HEK293 (cell line): ENCODE results near the gene DNAJC5.

Experiments
- CTCF ChIA-PET: fragments of 350-600 bp; formaldehyde crosslinking; extraction: SDS; loops from one replicate; lab custom pipeline; 2021; ENCODE audit warnings: antibody characterized with exemption; lab: Yijun Ruan, JAX
- POLR2A ChIA-PET: fragments of 300-600 bp; formaldehyde crosslinking; extraction: SDS; loops from one replicate; lab custom pipeline; 2020; ENCODE audit warnings: antibody characterized with exemption, inconsistent platforms; lab: Yijun Ruan, JAX
- H3K27ac ChIP-seq: fragments of 200-500 bp; sonication (Bioruptor generic); 2 replicates; pipeline ENCODE4 v1.5.1; 2014; ENCODE audit warnings: low read depth, low read length, control low read depth, inconsistent platforms; ENCODE audit errors: extremely low read depth
- H3K36me3 ChIP-seq, 2 experiments: fragments of 200-500 bp in 1 of 2; sonication (Bioruptor generic) in 1 of 2; 1 replicate in 1 of 2; 2 replicates in 1 of 2; pipeline ENCODE4 v1.5.1; 2014 to 2017; ENCODE audit warnings: inconsistent platforms in 2 of 2, low read length in 2 of 2; ENCODE audit not compliant: control insufficient read depth in 2 of 2, insufficient read depth in 1 of 2
- H3K4me1 ChIP-seq: fragments of 200-500 bp; sonication (Bioruptor generic); 2 replicates; pipeline ENCODE4 v1.5.1; 2014; ENCODE audit warnings: mild to moderate bottlenecking, low read length, inconsistent platforms; ENCODE audit not compliant: control insufficient read depth, insufficient read depth
- H3K4me3 ChIP-seq: 2 replicates; pipeline ENCODE4 v1.5.1; 2011; ENCODE audit warnings: low read depth, mild to moderate bottlenecking, control low read depth, low read length, moderate library complexity
- H3K9me3 ChIP-seq: fragments of 200-500 bp; sonication (Bioruptor generic); 2 replicates; pipeline ENCODE4 v1.5.1; 2014; ENCODE audit warnings: low read depth, low read length, inconsistent platforms; ENCODE audit not compliant: control insufficient read depth, insufficient read depth
- BCL11A ChIP-seq: fragments of 450-650 bp; formaldehyde crosslinking; IDR thresholded peaks from 2 replicates; pipeline ENCODE4 v1.5.1; 2016; ENCODE audit warnings: low read depth, missing biosample characterization, missing genetic modification characterization
- EGR2 ChIP-seq: fragments of 450-650 bp; formaldehyde crosslinking; IDR thresholded peaks from 2 replicates; pipeline ENCODE4 v1.5.1; 2016; ENCODE audit warnings: low read depth, missing biosample characterization, missing genetic modification characterization
- GLIS1 ChIP-seq: fragments of 450-650 bp; formaldehyde crosslinking; IDR thresholded peaks from 2 replicates; pipeline ENCODE4 v1.5.1; 2016; ENCODE audit warnings: missing biosample characterization, missing genetic modification characterization
- GLIS2 ChIP-seq: fragments of 450-650 bp; formaldehyde crosslinking; IDR thresholded peaks from 2 replicates; pipeline ENCODE4 v1.5.1; 2016; ENCODE audit warnings: missing biosample characterization, missing genetic modification characterization
- KLF1 ChIP-seq: fragments of 450-650 bp; formaldehyde crosslinking; IDR thresholded peaks from 2 replicates; pipeline ENCODE4 v1.5.1; 2016; ENCODE audit warnings: missing biosample characterization, missing genetic modification characterization
- KLF17 ChIP-seq: fragments of 450-650 bp; formaldehyde crosslinking; IDR thresholded peaks from 2 replicates; pipeline ENCODE4 v1.5.1; 2016; ENCODE audit warnings: missing biosample characterization, missing genetic modification characterization
- KLF8 ChIP-seq: fragments of 450-650 bp; formaldehyde crosslinking; IDR thresholded peaks from 2 replicates; pipeline ENCODE4 v1.5.1; 2016; ENCODE audit warnings: missing biosample characterization, missing genetic modification characterization
- KLF9 ChIP-seq: fragments of 450-650 bp; formaldehyde crosslinking; IDR thresholded peaks from 2 replicates; pipeline ENCODE4 v1.5.1; 2016; ENCODE audit warnings: missing biosample characterization, missing genetic modification characterization, low read depth
- PBX3 ChIP-seq: sonication (generic); formaldehyde crosslinking; IDR thresholded peaks from 2 replicates; pipeline ENCODE4 v1.8.1; 2022; ENCODE audit warnings: mild to moderate bottlenecking, moderate library complexity, missing genetic modification reagents
- REST ChIP-seq: fragments of 450-650 bp; formaldehyde crosslinking; IDR thresholded peaks from 2 replicates; pipeline ENCODE4 v1.5.1; 2016; ENCODE audit warnings: missing biosample characterization, missing genetic modification characterization
- SCRT2 ChIP-seq: fragments of 450-650 bp; formaldehyde crosslinking; IDR thresholded peaks from 2 replicates; pipeline ENCODE4 v1.5.1; 2016; ENCODE audit warnings: missing biosample characterization, missing genetic modification characterization
- SP3 ChIP-seq: fragments of 450-650 bp; formaldehyde crosslinking; IDR thresholded peaks from 2 replicates; pipeline ENCODE4 v1.5.1; 2016; ENCODE audit warnings: missing biosample characterization, missing genetic modification characterization
- ZBTB17 ChIP-seq: fragments of 450-650 bp; formaldehyde crosslinking; IDR thresholded peaks from 2 replicates; pipeline ENCODE4 v1.5.1; 2016; ENCODE audit warnings: missing biosample characterization, missing genetic modification characterization
- ZBTB20 ChIP-seq: fragments of 450-650 bp; formaldehyde crosslinking; IDR thresholded peaks from 2 replicates; pipeline ENCODE4 v1.5.1; 2016; ENCODE audit warnings: missing biosample characterization, missing genetic modification characterization
- ZBTB26 ChIP-seq: fragments of 450-650 bp; formaldehyde crosslinking; optimal IDR thresholded peaks from 2 replicates; pipeline ENCODE3; 2016; ENCODE audit warnings: missing biosample characterization, mild to moderate bottlenecking, missing genetic modification characterization
- ZEB2 ChIP-seq: fragments of 450-650 bp; formaldehyde crosslinking; IDR thresholded peaks from 2 replicates; pipeline ENCODE4 v1.5.1; 2016; ENCODE audit warnings: missing biosample characterization, missing genetic modification characterization
- ZFP41 ChIP-seq: fragments of 450-650 bp; formaldehyde crosslinking; IDR thresholded peaks from 2 replicates; pipeline ENCODE4 v1.5.1; 2016; ENCODE audit warnings: missing biosample characterization, missing genetic modification characterization, borderline replicate concordance
- ZFP69B ChIP-seq: fragments of 450-650 bp; formaldehyde crosslinking; IDR thresholded peaks from 2 replicates; pipeline ENCODE4 v1.5.1; 2016; ENCODE audit warnings: missing biosample characterization, missing genetic modification characterization
- ZIC2 ChIP-seq: fragments of 450-650 bp; formaldehyde crosslinking; IDR thresholded peaks from 2 replicates; pipeline ENCODE4 v1.5.1; 2016; ENCODE audit warnings: missing biosample characterization, missing genetic modification characterization
- ZNF423 ChIP-seq: fragments of 450-650 bp; formaldehyde crosslinking; IDR thresholded peaks from 2 replicates; pipeline ENCODE4 v1.5.1; 2016; ENCODE audit warnings: missing biosample characterization, missing genetic modification characterization
- ZNF48 ChIP-seq: fragments of 450-650 bp; formaldehyde crosslinking; IDR thresholded peaks from 2 replicates; pipeline ENCODE4 v1.5.1; 2016; ENCODE audit warnings: missing biosample characterization, missing genetic modification characterization
- ZNF561 ChIP-seq: fragments of 450-650 bp; IDR thresholded peaks from 2 replicates; pipeline ENCODE4 v1.5.1; 2018; ENCODE audit warnings: missing biosample characterization, missing genetic modification characterization, borderline replicate concordance
- ZNF621 ChIP-seq: fragments of 450-650 bp; formaldehyde crosslinking; IDR thresholded peaks from 2 replicates; pipeline ENCODE4 v1.5.1; 2017; ENCODE audit warnings: missing biosample characterization, missing genetic modification characterization
- ZNF692 ChIP-seq: fragments of 450-650 bp; formaldehyde crosslinking; IDR thresholded peaks from 2 replicates; pipeline ENCODE4 v1.5.1; 2016; ENCODE audit warnings: missing biosample characterization, missing genetic modification characterization
- ZNF785 ChIP-seq: fragments of 450-650 bp; formaldehyde crosslinking; IDR thresholded peaks from 2 replicates; pipeline ENCODE4 v1.5.1; 2016; ENCODE audit warnings: missing biosample characterization, missing genetic modification characterization
- ZSCAN5A ChIP-seq: fragments of 450-650 bp; formaldehyde crosslinking; IDR thresholded peaks from 2 replicates; pipeline ENCODE4 v1.5.1; 2016; ENCODE audit warnings: missing biosample characterization, missing genetic modification characterization
- ZXDB ChIP-seq: fragments of 450-650 bp; formaldehyde crosslinking; IDR thresholded peaks from 2 replicates; pipeline ENCODE4 v1.5.1; 2016; ENCODE audit warnings: missing biosample characterization, missing genetic modification characterization

The DNAJC5 gene

GRCh38 chr20:63894358-63895201, at the start of gene DNAJC5:
TSS of gene DNAJC5 (plus strand) at chr20:63895126. CDS start at chr20:63928346, 33,220 bp downstream.
- H3K9me3 ChIP-seq: no peaks in the 10 kb centered on the region
- CTCF ChIA-PET: interaction anchor here (0.6 to 1.4 kb wide), 3 partner anchors 16 to 119 kb away, joined by 3 to 5 read pairs (median 4); no protein-coding TSS in a partner anchor
- peaks cover 12% of the 10 kb centered on the region for H3K4me1 ChIP-seq
- TF ChIP-seq ZXDB (tag by site-specific recombination): 0 out of 2 replicates have a peak, but pooled peaks have one; percentile 12
- no peak for TF ChIP-seq ZNF621 (tag by site-specific recombination)
- TF ChIP-seq GLIS1: peak; percentile 62
- peak; percentile 98 for TF ChIP-seq ZFP69B (tag by site-specific recombination)
- 0 out of 2 replicates have a peak, but pooled peaks have one; percentile 16 for TF ChIP-seq ZNF423 (tag by site-specific recombination)
- TF ChIP-seq ZBTB17 (tag by site-specific recombination): peak; percentile 63; the same call in 1 of the 2 replicates
- TF ChIP-seq EGR2 (tag by site-specific recombination): peak; percentile 88
- TF ChIP-seq ZBTB20 (tag by site-specific recombination): peak; percentile 28; the same call in 1 of the 2 replicates
- peak; percentile 87 for TF ChIP-seq SCRT2 (tag by site-specific recombination)
- TF ChIP-seq ZNF785 (tag by site-specific recombination): peak; percentile 93
- TF ChIP-seq GLIS2 (tag by site-specific recombination): peak; percentile 82
- no peak for TF ChIP-seq ZNF48
- no peak for TF ChIP-seq ZSCAN5A (tag by site-specific recombination)
- peak; percentile 50; the same call in 1 of the 2 replicates for TF ChIP-seq KLF1 (tag by site-specific recombination)
- TF ChIP-seq ZBTB26: peak; percentile 83
- peak; percentile 74; the same call in 1 of the 2 replicates for TF ChIP-seq KLF8 (tag by site-specific recombination)
- TF ChIP-seq ZIC2 (tag by site-specific recombination): peak; percentile 23; the same call in 1 of the 2 replicates
- peak; percentile 96 for TF ChIP-seq SP3 (tag by site-specific recombination)
- TF ChIP-seq REST: no peak
- TF ChIP-seq PBX3: 0 out of 2 replicates have a peak, but pooled peaks have one; percentile 52
- 0 out of 2 replicates have a peak, but pooled peaks have one; percentile 45 for TF ChIP-seq KLF17
- TF ChIP-seq ZNF692 (tag by site-specific recombination): peak; percentile 97
- no peak for TF ChIP-seq ZFP41
- peak; percentile 87; the same call in 1 of the 2 replicates for TF ChIP-seq ZNF561 (tag by site-specific recombination)
- peak; percentile 80 for TF ChIP-seq KLF9 (tag by site-specific recombination)
- 0 out of 2 replicates have a peak, but pooled peaks have one; percentile 7 for TF ChIP-seq BCL11A (tag by site-specific recombination)
- TF ChIP-seq ZEB2 (tag by site-specific recombination): peak; percentile 70

More at GRCh38 chr20:63894358-63895201, at the start of gene DNAJC5:
- Histone ChIP-seq H3K27ac (no peak within 1 kb of the TSS), H3K4me3 (peak within 1 kb of the TSS; percentile 56), H3K36me3 (peaks cover 0 to 32% of the 10 kb centered on the region in 2 experiments; a peak in 1 of 3 replicates)
- POLR2A ChIA-PET: interaction anchor here (0.6 to 3.1 kb wide), 3 partner anchors 30 to 657 kb away, joined by 5 to 14 read pairs (median 6); partner anchors contain the start of genes ARFRP1, TPD52L2 and ZGPAT
